Cardiac septum (tissue), 1 donor: ENCODE data around the gene DNAJB8. TPM values are rescaled to one million over a fixed set of nuclear protein-coding genes. Genes with fewer than 3 reads are reported as not detected.

ENCODE experiments used
- DNase-seq: peaks from one replicate; pipeline ENCODE4 v3.0.0-alpha.2; 2020; ENCODE audit warnings: low spot score
- intact Hi-C: fragments of 100-400 bp; cut with DNase I; formaldehyde crosslinking; loops from one replicate; pipeline ENCODE4 v1.14.0; 2022
- total RNA-seq: library from RNA; stranded (reverse); fragmentation: NEBNext Ultra II Directional; extraction: Animal tissue kit (Norgen Biotek cat#: 25700); gene quantifications from one replicate; pipeline ENCODE4 v1.2.1, GENCODE V29; 2021
- donor health status: DM: no; HTN: no; CAD: no.

DNAJB8 gene
- total RNA-seq, 1 donor from 2014 or later, result not detected

- intact Hi-C loops, result no loop called here
- no peak for DNase-seq
Measured at GRCh38 chr3:128433837-128434165, 32.9 kb downstream of the DNAJB8 start.

GRCh38 chr3:128432971-128433836 is 33.5 kb downstream of the DNAJB8 start:
- no peak for DNase-seq
- intact Hi-C loops, result no loop called here

- no peak for DNase-seq
- intact Hi-C loops, result no loop called here
Measured at GRCh38 chr3:128432301-128432970, 34.3 kb downstream of the DNAJB8 start.

GRCh38 chr3:128431803-128432300 is 34.8 kb downstream of the DNAJB8 start:
- intact Hi-C loops, result no loop called here
- no peak for DNase-seq

GRCh38 chr3:128430731-128431130 is 36.0 kb downstream of the DNAJB8 start:
- DNase-seq, result no peak
- intact Hi-C loops, result no loop called here

- intact Hi-C loops, result no loop called here
Measured at GRCh38 chr3:128430301-128430700, 36.4 kb downstream of the DNAJB8 start.

GRCh38 chr3:128429751-128430150 is 36.9 kb downstream of the DNAJB8 start:
- intact Hi-C loops, result loop anchor here (5.0 kb wide), 1 partner anchor 257 kb away; no protein-coding TSS in a partner anchor
- no peak for DNase-seq

More at GRCh38 chr3:128430301-128430700, 36.4 kb downstream of the DNAJB8 start:
- no peak for DNase-seq

- no peak for DNase-seq
- intact Hi-C loops, result loop anchor here (5.0 kb wide), 1 partner anchor 257 kb away; no protein-coding TSS in a partner anchor
Measured at GRCh38 chr3:128429275-128429674, 37.4 kb downstream of the DNAJB8 start.

GRCh38 chr3:128427872-128428822 is 38.5 kb downstream of the DNAJB8 start:
- intact Hi-C loops, result loop anchor here (2.0 to 5.0 kb wide), 3 partner anchors 71 to 256 kb away; no protein-coding TSS in a partner anchor
- no peak for DNase-seq

- intact Hi-C loops, result loop anchor here (2.0 to 5.0 kb wide), 3 partner anchors 71 to 255 kb away; no protein-coding TSS in a partner anchor
- DNase-seq, result no peak
Measured at GRCh38 chr3:128427175-128427857, 39.4 kb downstream of the DNAJB8 start.

- intact Hi-C loops, result loop anchor here (1.0 to 5.0 kb wide), 4 partner anchors 72 to 254 kb away; no protein-coding TSS in a partner anchor
- DNase-seq, result peak; percentile 82
Measured at GRCh38 chr3:128426128-128426921, 40.4 kb downstream of the DNAJB8 start.

GRCh38 chr3:128425846-128426127 is 40.9 kb downstream of the DNAJB8 start:
- intact Hi-C loops, result loop anchor here (1.0 to 5.0 kb wide), 4 partner anchors 73 to 253 kb away; no protein-coding TSS in a partner anchor
- DNase-seq, result no peak

- no peak for DNase-seq
- intact Hi-C loops, result loop anchor here (5.0 kb wide), 1 partner anchor 253 kb away; no protein-coding TSS in a partner anchor
Measured at GRCh38 chr3:128425142-128425845, 41.4 kb downstream of the DNAJB8 start.

GRCh38 chr3:128424508-128425069 is 42.1 kb downstream of the DNAJB8 start:
- DNase-seq, result no peak
- intact Hi-C loops, result loop anchor here (5.0 kb wide), 1 partner anchor 252 kb away; no protein-coding TSS in a partner anchor

- intact Hi-C loops, result no loop called here
Measured at GRCh38 chr3:128423525-128424147, 43.1 kb downstream of the DNAJB8 start.

GRCh38 chr3:128422762-128423524 is 43.7 kb downstream of the DNAJB8 start:
- DNase-seq, result no peak
- intact Hi-C loops, result no loop called here

More at GRCh38 chr3:128423525-128424147, 43.1 kb downstream of the DNAJB8 start:
- no peak for DNase-seq
